ENCODE data around the gene CNOT10. TPM values are rescaled to one million over a fixed set of nuclear protein-coding genes. Genes with fewer than 3 reads are reported as not detected.

Gene CNOT10
- polyA plus RNA-seq, 1 of the 3 experiments (the other 2 are of a cell fraction): 23.5 TPM

DNA sequence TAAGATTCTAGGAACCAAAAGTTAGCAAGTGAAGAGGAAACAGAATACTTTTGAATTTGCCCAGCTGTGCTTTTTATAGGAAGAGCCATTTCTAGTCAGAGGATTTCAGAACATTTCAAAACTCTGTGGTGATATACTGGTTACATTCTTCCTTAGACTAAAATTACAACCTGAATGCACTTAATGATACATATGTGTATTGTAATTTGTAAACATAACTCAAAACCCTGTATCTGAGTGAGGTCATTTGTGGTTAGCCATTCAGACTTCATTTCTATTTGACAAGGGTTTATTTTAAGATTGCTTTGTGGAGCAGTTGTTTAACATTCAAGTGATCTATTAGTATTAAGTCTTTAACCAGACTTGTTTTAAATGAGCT, 73.4 kb downstream of the CNOT10 start:
- no peak overlapping the region for H3K9ac ChIP-seq
- H3K4me2 ChIP-seq: no peak overlapping the region
- no peaks in the 10 kb centered on the region for H3K9me2 ChIP-seq
- H3K4me1 ChIP-seq (ENCODE audit: control insufficient read depth in 1 of 2, insufficient read depth in 2 of 2, low read depth in 1 of 2, low read length in 1 of 2): no peaks in the 10 kb centered on the region
- DNase-seq: no peak
- H4K20me1 ChIP-seq (ENCODE audit: insufficient read depth): no peaks in the 10 kb centered on the region
- no peak overlapping the region for H2AFZ ChIP-seq (ENCODE audit: low read depth)
- no peaks in the 10 kb centered on the region for H3K79me2 ChIP-seq (ENCODE audit: insufficient read depth)
- H3K27ac ChIP-seq (ENCODE audit: low read depth in 2 of 2, low read length in 1 of 2): no peak overlapping the region
- H3K4me3 ChIP-seq (ENCODE audit: low read depth in 2 of 2, low read length in 1 of 2): no peak overlapping the region
- no peaks in the 10 kb centered on the region for H3K9me3 ChIP-seq
- ChIA-PET CTCF (no interaction called here), POLR2A (no interaction called here)
- no peaks in the 10 kb centered on the region for H3K27me3 ChIP-seq (ENCODE audit: insufficient read depth)
- TF ChIP-seq, protein P1, sequence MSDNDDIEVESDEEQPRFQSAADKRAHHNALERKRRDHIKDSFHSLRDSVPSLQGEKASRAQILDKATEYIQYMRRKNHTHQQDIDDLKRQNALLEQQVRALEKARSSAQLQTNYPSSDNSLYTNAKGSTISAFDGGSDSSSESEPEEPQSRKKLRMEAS (IDR thresholded peaks at IDR 0.05; ENCODE audit: low read depth): no peak
- TF ChIP-seq RAD21 (IDR thresholded peaks at IDR 0.05; ENCODE audit: low read length) (no peak), NFIC (IDR thresholded peaks at IDR 0.05; ENCODE audit: borderline replicate concordance) (no peak), NRF1 (IDR thresholded peaks at IDR 0.05; ENCODE audit: low read depth, low read length) (no peak), EP300 (IDR thresholded peaks at IDR 0.05; ENCODE audit: borderline replicate concordance in 1 of 2, low read depth in 1 of 2, low read length in 1 of 2) (no peak), TCF12 (IDR thresholded peaks at IDR 0.05) (no peak), GABPA (IDR thresholded peaks at IDR 0.05; ENCODE audit: low read depth) (no peak), SIN3A (IDR thresholded peaks at IDR 0.05; ENCODE audit: borderline replicate concordance, low read depth, low read length) (no peak), FOSL2 (IDR thresholded peaks at IDR 0.05; ENCODE audit: borderline replicate concordance, low read depth) (no peak), GATA2 (CRISPR knock-in tag; IDR thresholded peaks at IDR 0.05) (no peak), RFX5 (IDR thresholded peaks at IDR 0.05; ENCODE audit: low read length) (no peak), YY1 (IDR thresholded peaks at IDR 0.05; ENCODE audit: low read depth) (no peak), RXRA (IDR thresholded peaks at IDR 0.05; ENCODE audit: borderline replicate concordance, low read depth) (no peak), MEF2A (IDR thresholded peaks at IDR 0.05; ENCODE audit: borderline replicate concordance, low read depth) (no peak), RCOR1 (IDR thresholded peaks at IDR 0.05; ENCODE audit: low read length) (no peak), CHD2 (IDR thresholded peaks at IDR 0.05; ENCODE audit: low read length, partially characterized antibody) (no peak)
- TF ChIP-seq, protein P2, sequence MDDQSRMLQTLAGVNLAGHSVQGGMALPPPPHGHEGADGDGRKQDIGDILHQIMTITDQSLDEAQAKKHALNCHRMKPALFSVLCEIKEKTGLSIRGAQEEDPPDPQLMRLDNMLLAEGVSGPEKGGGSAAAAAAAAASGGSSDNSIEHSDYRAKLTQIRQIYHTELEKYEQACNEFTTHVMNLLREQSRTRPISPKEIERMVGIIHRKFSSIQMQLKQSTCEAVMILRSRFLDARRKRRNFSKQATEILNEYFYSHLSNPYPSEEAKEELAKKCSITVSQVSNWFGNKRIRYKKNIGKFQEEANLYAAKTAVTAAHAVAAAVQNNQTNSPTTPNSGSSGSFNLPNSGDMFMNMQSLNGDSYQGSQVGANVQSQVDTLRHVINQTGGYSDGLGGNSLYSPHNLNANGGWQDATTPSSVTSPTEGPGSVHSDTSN (IDR thresholded peaks at IDR 0.05): no peak
- H3K36me3 ChIP-seq (replicated peaks in 1 of 2; ENCODE audit: control insufficient read depth in 1 of 2, insufficient read depth in 2 of 2, low read length in 1 of 2): peaks cover 6 to 10% of the 10 kb centered on the region in 2 experiments
- H3F3A ChIP-seq (replicated peaks; ENCODE audit: insufficient read depth): no peaks in the 10 kb centered on the region

DNA sequence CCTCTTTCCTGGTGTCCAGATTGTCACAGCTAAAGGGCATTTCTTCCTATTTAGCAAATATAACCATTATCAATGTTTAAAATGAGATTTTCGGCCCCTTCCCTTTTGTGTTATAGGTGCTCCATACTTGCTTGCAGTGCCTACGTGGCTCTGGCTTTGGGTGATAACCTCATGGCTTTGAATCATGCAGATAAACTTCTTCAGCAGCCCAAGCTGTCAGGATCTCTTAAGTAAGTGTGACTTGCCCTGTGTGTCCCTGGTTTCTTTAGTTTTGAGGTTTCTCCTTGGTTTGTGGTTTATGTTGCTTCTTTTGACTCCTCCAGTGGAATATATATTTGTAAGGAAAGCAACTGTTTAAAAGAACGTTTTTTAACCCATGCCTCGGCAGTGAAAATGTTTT, 74.4 kb downstream of the CNOT10 start:
- ChIA-PET CTCF (interaction anchor here (2.0 kb wide), 1 partner anchor 22 kb away, joined by 6 read pairs; no protein-coding TSS in a partner anchor), POLR2A (no interaction called here)
- no peak overlapping the region for H3K4me2 ChIP-seq
- WGBS (ENCODE audit: low lambda C conversion rate): 96% methylated on average over 4 of the region's 4 CpGs
- H3K79me2 ChIP-seq (ENCODE audit: insufficient read depth): no peaks in the 10 kb centered on the region
- H3K36me3 ChIP-seq (replicated peaks in 1 of 2; ENCODE audit: control insufficient read depth in 1 of 2, insufficient read depth in 2 of 2, low read length in 1 of 2): peaks cover 10% of the 10 kb centered on the region in 2 experiments
- H3K27ac ChIP-seq (ENCODE audit: low read depth in 2 of 2, low read length in 1 of 2): no peak overlapping the region
- no peaks in the 10 kb centered on the region for H3K27me3 ChIP-seq (ENCODE audit: insufficient read depth)
- DNase-seq: no peak
- H3F3A ChIP-seq (replicated peaks; ENCODE audit: insufficient read depth): no peaks in the 10 kb centered on the region
- H3K9ac ChIP-seq: no peak overlapping the region
- H2AFZ ChIP-seq (ENCODE audit: low read depth): no peak overlapping the region
- H3K9me3 ChIP-seq: no peaks in the 10 kb centered on the region
- no peaks in the 10 kb centered on the region for H3K4me1 ChIP-seq (ENCODE audit: control insufficient read depth in 1 of 2, insufficient read depth in 2 of 2, low read depth in 1 of 2, low read length in 1 of 2)
- no peaks in the 10 kb centered on the region for H4K20me1 ChIP-seq (ENCODE audit: insufficient read depth)
- no peak overlapping the region for H3K4me3 ChIP-seq (ENCODE audit: low read depth in 2 of 2, low read length in 1 of 2)
- no peaks in the 10 kb centered on the region for H3K9me2 ChIP-seq
- TF ChIP-seq, protein P3, sequence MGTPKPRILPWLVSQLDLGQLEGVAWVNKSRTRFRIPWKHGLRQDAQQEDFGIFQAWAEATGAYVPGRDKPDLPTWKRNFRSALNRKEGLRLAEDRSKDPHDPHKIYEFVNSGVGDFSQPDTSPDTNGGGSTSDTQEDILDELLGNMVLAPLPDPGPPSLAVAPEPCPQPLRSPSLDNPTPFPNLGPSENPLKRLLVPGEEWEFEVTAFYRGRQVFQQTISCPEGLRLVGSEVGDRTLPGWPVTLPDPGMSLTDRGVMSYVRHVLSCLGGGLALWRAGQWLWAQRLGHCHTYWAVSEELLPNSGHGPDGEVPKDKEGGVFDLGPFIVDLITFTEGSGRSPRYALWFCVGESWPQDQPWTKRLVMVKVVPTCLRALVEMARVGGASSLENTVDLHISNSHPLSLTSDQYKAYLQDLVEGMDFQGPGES (IDR thresholded peaks at IDR 0.05; ENCODE audit: low read depth, low read length): no peak
- TF ChIP-seq SIN3A (IDR thresholded peaks at IDR 0.05; ENCODE audit: borderline replicate concordance, low read depth, low read length) (no peak), CHD2 (IDR thresholded peaks at IDR 0.05; ENCODE audit: low read length, partially characterized antibody) (no peak), FOSL2 (IDR thresholded peaks at IDR 0.05; ENCODE audit: borderline replicate concordance, low read depth) (no peak), NRF1 (IDR thresholded peaks at IDR 0.05; ENCODE audit: low read depth, low read length) (no peak), MXI1 (IDR thresholded peaks at IDR 0.05; ENCODE audit: low read depth, low read length) (no peak), ZBTB33 (IDR thresholded peaks at IDR 0.05; ENCODE audit: borderline replicate concordance, low read depth) (no peak), RXRA (IDR thresholded peaks at IDR 0.05; ENCODE audit: borderline replicate concordance, low read depth) (no peak), FOXM1 (IDR thresholded peaks at IDR 0.05; ENCODE audit: low read depth) (no peak), TEAD4 (IDR thresholded peaks at IDR 0.05; ENCODE audit: borderline replicate concordance, insufficient read depth) (no peak), TAF1 (IDR thresholded peaks at IDR 0.05; ENCODE audit: borderline replicate concordance, low read depth, low read length) (no peak)
- TF ChIP-seq, protein P4, sequence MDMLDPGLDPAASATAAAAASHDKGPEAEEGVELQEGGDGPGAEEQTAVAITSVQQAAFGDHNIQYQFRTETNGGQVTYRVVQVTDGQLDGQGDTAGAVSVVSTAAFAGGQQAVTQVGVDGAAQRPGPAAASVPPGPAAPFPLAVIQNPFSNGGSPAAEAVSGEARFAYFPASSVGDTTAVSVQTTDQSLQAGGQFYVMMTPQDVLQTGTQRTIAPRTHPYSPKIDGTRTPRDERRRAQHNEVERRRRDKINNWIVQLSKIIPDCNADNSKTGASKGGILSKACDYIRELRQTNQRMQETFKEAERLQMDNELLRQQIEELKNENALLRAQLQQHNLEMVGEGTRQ (IDR thresholded peaks at IDR 0.05; ENCODE audit: borderline replicate concordance, low read depth, low read length): no peak
